H54 (cell line): Measurements from ENCODE around the gene ZNF592.

Experiments used
- DNase-seq: peaks from one replicate; pipeline ENCODE4 v3.0.0; 2011; ENCODE audit warnings: low spot score, mixed read lengths; ENCODE audit not compliant: insufficient read length
- FAIRE-seq: peaks from 3 replicates; lab custom pipeline; 2011; peaks lifted over from hg19 to GRCh38; lab: Jason Lieb, UNC
- POLR2A ChIP-seq: IDR thresholded peaks from 2 replicates; pipeline ENCODE4 v1.6.1; 2011; ENCODE audit warnings: low read depth, mild to moderate bottlenecking, low read length

ZNF592 gene

GRCh38 chr15:84755736-84756527, 7.5 kb downstream of the ZNF592 start:
- DNase-seq, result no peak
- FAIRE-seq, result no peak
- no peak for TF ChIP-seq POLR2A

- FAIRE-seq, result no peak
- TF ChIP-seq POLR2A, result no peak
- no peak for DNase-seq
Measured at GRCh38 chr15:84759018-84759417, 10.6 kb downstream of the ZNF592 start.

- no peak for TF ChIP-seq POLR2A
- no peak for DNase-seq
- no peak for FAIRE-seq
Measured at GRCh38 chr15:84760219-84760618, 11.8 kb downstream of the ZNF592 start.

GRCh38 chr15:84761607-84762131, 13.3 kb downstream of the ZNF592 start:
- FAIRE-seq (no peak), DNase-seq (no peak)
- TF ChIP-seq POLR2A, result no peak

- FAIRE-seq (no peak), DNase-seq (no peak)
- TF ChIP-seq POLR2A, result no peak
Measured at GRCh38 chr15:84762840-84763572, 14.6 kb downstream of the ZNF592 start.

GRCh38 chr15:84764585-84764984, 16.2 kb downstream of the ZNF592 start:
- DNase-seq (no peak), FAIRE-seq (no peak)
- TF ChIP-seq POLR2A, result no peak

GRCh38 chr15:84764989-84765388, 16.6 kb downstream of the ZNF592 start:
- no peak for FAIRE-seq
- no peak for DNase-seq
- no peak for TF ChIP-seq POLR2A

- DNase-seq (no peak), FAIRE-seq (no peak)
- no peak for TF ChIP-seq POLR2A
Measured at GRCh38 chr15:84765675-84766074, 17.3 kb downstream of the ZNF592 start.

- DNase-seq (no peak), FAIRE-seq (no peak)
- TF ChIP-seq POLR2A, result no peak
Measured at GRCh38 chr15:84766461-84767035, 18.2 kb downstream of the ZNF592 start.

GRCh38 chr15:84772031-84772430, 23.6 kb downstream of the ZNF592 start:
- no peak for DNase-seq
- no peak for TF ChIP-seq POLR2A
- FAIRE-seq, result no peak

- DNase-seq (no peak), FAIRE-seq (no peak)
- no peak for TF ChIP-seq POLR2A
Measured at GRCh38 chr15:84772467-84772866, 24.1 kb downstream of the ZNF592 start.

- no peak for FAIRE-seq
- DNase-seq, result no peak
Measured at GRCh38 chr15:84773716-84774115, 25.3 kb downstream of the ZNF592 start.

GRCh38 chr15:84775867-84776449, 27.6 kb downstream of the ZNF592 start:
- FAIRE-seq (no peak), DNase-seq (no peak)
- no peak for TF ChIP-seq POLR2A

More at GRCh38 chr15:84773716-84774115, 25.3 kb downstream of the ZNF592 start:
- TF ChIP-seq POLR2A, result no peak

GRCh38 chr15:84778194-84778593, 29.8 kb downstream of the ZNF592 start:
- DNase-seq (no peak), FAIRE-seq (no peak)
- no peak for TF ChIP-seq POLR2A
